ENCODE measurements around the gene LRRC34. TPM values are rescaled to one million over a fixed set of nuclear protein-coding genes. Genes with fewer than 3 reads are reported as not detected.
A peak's percentile ranks its signal among the peaks of the same experiment; 100 is the strongest.

LRRC34 gene
- total and polyA plus RNA-seq, 9 of the 15 experiments (the other 6 are each of a cell fraction or from before 2014, with no cell fraction given) = 0.17 to 0.30 TPM; not detected in 7

DNA sequence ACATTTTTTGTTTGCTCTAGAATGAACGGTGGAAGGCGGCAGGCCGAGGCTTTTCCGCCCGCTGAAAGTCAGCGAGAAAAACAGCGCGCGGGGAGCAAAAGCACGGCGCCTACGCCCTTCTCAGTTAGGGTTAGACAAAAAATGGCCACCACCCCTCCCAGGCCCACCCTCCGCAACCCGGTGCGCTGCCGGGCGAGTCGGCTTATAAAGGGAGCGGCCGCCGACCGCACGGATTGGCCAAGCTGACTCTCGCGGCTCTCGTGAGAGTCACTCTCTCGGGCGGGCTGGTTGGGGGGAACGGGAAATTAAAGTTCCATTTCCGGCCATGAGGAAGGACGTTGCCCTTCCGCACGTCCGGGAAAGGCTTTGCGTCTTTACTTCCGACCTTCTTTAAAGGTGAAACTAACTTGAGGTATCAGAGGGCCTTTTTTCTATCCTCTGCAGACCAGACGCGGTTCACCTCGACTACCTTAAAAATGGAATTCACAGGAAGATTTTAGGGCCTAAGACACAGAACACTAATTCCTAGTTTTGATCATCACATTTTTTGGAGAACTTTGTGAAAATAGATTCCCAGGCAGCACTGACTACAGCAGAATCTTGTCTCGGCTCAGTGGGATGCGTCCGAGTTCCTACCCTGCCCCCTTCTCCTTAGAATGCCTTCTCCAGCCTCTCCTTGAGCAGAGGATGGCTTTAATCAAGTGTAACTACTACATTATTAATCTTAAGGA lies 47.7 kb downstream of the LRRC34 start, which contains the start of gene TERC (continued):
- TF ChIP-seq CBX8 (IDR thresholded peaks at IDR 0.05; ENCODE audit: borderline replicate concordance, extremely low read depth, low read depth, low read length, poor library complexity, severe bottlenecking) (no peak), CHD2 (IDR thresholded peaks at IDR 0.05; ENCODE audit: low read depth, low read length) (peak; percentile 98), MEIS2 (IDR thresholded peaks at IDR 0.05; ENCODE audit: partially characterized antibody) (no peak), RFX7 (CRISPR knock-in tag; IDR thresholded peaks at IDR 0.05) (no peak), ZC3H8 (IDR thresholded peaks at IDR 0.05) (no peak), FOXM1 (IDR thresholded peaks at IDR 0.05; ENCODE audit: low read depth) (0 out of 2 replicates have a peak, but pooled peaks have one; percentile 39), FOXM1 (CRISPR knock-in tag; IDR thresholded peaks at IDR 0.05; ENCODE audit: low read depth) (no peak), HIVEP1 (CRISPR knock-in tag; IDR thresholded peaks at IDR 0.05) (no peak), CREB1 (IDR thresholded peaks at IDR 0.05) (peak; percentile 61), CREB1 (CRISPR knock-in tag; IDR thresholded peaks at IDR 0.05) (peak; percentile 14; the same call in 1 of the 2 replicates), CCAR2 (IDR thresholded peaks at IDR 0.05; ENCODE audit: low read depth, low read length) (no peak), ZNF124 (CRISPR knock-in tag; IDR thresholded peaks at IDR 0.05) (no peak), HNRNPL (IDR thresholded peaks at IDR 0.05; ENCODE audit: low read depth, low read length) (no peak), PHF8 (IDR thresholded peaks at IDR 0.05; ENCODE audit: borderline replicate concordance, low read length) (peak; percentile 81), ZNF77 (CRISPR knock-in tag; IDR thresholded peaks at IDR 0.05) (no peak), ZNF561 (CRISPR knock-in tag; conservative IDR thresholded peaks at IDR 0.05) (no peak), HDAC1 (IDR thresholded peaks at IDR 0.05) (peak in 1 of 2 experiments; percentile 12; a peak in 1 of 4 replicates)
- TF ChIP-seq, protein P1, sequence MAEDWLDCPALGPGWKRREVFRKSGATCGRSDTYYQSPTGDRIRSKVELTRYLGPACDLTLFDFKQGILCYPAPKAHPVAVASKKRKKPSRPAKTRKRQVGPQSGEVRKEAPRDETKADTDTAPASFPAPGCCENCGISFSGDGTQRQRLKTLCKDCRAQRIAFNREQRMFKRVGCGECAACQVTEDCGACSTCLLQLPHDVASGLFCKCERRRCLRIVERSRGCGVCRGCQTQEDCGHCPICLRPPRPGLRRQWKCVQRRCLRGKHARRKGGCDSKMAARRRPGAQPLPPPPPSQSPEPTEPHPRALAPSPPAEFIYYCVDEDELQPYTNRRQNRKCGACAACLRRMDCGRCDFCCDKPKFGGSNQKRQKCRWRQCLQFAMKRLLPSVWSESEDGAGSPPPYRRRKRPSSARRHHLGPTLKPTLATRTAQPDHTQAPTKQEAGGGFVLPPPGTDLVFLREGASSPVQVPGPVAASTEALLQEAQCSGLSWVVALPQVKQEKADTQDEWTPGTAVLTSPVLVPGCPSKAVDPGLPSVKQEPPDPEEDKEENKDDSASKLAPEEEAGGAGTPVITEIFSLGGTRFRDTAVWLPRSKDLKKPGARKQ (CRISPR knock-in tag; IDR thresholded peaks at IDR 0.05) = no peak
- TF ChIP-seq, protein P2, sequence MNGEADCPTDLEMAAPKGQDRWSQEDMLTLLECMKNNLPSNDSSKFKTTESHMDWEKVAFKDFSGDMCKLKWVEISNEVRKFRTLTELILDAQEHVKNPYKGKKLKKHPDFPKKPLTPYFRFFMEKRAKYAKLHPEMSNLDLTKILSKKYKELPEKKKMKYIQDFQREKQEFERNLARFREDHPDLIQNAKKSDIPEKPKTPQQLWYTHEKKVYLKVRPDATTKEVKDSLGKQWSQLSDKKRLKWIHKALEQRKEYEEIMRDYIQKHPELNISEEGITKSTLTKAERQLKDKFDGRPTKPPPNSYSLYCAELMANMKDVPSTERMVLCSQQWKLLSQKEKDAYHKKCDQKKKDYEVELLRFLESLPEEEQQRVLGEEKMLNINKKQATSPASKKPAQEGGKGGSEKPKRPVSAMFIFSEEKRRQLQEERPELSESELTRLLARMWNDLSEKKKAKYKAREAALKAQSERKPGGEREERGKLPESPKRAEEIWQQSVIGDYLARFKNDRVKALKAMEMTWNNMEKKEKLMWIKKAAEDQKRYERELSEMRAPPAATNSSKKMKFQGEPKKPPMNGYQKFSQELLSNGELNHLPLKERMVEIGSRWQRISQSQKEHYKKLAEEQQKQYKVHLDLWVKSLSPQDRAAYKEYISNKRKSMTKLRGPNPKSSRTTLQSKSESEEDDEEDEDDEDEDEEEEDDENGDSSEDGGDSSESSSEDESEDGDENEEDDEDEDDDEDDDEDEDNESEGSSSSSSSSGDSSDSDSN (IDR thresholded peaks at IDR 0.05; ENCODE audit: borderline replicate concordance in 1 of 2, low read depth in 2 of 2, low read length in 2 of 2) = 0 out of 4 replicates have a peak, but pooled peaks of 1 of the 2 experiments have one; percentile 48
- TF ChIP-seq, protein P3, sequence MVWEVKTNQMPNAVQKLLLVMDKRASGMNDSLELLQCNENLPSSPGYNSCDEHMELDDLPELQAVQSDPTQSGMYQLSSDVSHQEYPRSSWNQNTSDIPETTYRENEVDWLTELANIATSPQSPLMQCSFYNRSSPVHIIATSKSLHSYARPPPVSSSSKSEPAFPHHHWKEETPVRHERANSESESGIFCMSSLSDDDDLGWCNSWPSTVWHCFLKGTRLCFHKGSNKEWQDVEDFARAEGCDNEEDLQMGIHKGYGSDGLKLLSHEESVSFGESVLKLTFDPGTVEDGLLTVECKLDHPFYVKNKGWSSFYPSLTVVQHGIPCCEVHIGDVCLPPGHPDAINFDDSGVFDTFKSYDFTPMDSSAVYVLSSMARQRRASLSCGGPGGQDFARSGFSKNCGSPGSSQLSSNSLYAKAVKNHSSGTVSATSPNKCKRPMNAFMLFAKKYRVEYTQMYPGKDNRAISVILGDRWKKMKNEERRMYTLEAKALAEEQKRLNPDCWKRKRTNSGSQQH (CRISPR knock-in tag; IDR thresholded peaks at IDR 0.05) = 0 out of 2 replicates have a peak, but pooled peaks have one; percentile 51
- TF ChIP-seq, protein P4, sequence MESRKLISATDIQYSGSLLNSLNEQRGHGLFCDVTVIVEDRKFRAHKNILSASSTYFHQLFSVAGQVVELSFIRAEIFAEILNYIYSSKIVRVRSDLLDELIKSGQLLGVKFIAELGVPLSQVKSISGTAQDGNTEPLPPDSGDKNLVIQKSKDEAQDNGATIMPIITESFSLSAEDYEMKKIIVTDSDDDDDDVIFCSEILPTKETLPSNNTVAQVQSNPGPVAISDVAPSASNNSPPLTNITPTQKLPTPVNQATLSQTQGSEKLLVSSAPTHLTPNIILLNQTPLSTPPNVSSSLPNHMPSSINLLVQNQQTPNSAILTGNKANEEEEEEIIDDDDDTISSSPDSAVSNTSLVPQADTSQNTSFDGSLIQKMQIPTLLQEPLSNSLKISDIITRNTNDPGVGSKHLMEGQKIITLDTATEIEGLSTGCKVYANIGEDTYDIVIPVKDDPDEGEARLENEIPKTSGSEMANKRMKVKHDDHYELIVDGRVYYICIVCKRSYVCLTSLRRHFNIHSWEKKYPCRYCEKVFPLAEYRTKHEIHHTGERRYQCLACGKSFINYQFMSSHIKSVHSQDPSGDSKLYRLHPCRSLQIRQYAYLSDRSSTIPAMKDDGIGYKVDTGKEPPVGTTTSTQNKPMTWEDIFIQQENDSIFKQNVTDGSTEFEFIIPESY (CRISPR knock-in tag; IDR thresholded peaks at IDR 0.05) = peak; percentile 11; the same call in 1 of the 2 replicates
